Fibroblast of skin of right biceps (primary cell): ENCODE measurements around the gene MYO1F.
A peak's percentile ranks its signal among the peaks of the same experiment; 100 is the strongest.
"Not testable (repeated sequence)": the region's sequence is repeated elsewhere in the genome, so short reads cannot be mapped to it uniquely, and the experiment has no call there.

ENCODE experiments used
- DNase-seq: peaks from one replicate; pipeline ENCODE4 v3.0.0-alpha.2; 2013

MYO1F gene

DNA sequence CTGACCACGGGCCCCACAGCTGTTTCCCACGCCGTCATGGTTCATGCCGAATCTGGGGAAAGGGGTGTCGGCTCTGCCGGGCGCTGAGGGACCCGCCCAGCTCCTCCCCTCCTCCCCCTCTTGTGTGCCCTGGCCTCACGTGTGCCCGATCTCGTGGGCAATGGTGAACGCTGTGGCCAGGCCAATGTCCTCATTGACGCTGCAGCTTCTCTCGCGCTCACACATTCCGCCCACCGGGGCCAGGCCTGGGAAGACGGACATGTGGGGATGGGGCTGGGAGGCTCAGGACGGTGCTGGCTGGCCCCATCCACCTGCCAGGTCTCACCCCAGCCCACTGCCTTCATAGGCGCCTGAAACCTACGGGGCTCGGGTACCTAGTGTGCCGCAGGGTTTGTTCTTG lies 18.9 kb upstream of the MYO1F start:
- DNase-seq, result no peak

DNA sequence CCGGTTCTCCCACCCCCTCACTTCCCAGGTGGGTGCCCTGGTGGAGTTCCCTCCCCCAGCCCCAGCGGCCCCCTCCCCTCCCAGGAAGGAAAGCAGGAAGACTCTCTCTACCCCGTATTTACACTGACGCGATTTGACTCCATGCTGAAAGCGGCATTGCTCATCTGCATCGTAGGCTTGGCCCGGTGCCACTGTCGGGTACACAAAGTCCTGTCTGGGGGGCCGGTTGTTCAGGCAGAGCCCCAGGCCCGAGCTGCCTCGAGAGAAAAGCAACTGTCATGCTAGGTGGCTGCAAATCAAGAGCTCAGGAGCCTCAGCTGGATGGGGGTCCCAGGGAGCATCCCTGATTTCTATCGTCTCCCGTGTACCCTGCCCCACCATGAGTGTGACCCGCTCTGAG lies 18.4 kb upstream of the MYO1F start:
- no peak for DNase-seq

DNA sequence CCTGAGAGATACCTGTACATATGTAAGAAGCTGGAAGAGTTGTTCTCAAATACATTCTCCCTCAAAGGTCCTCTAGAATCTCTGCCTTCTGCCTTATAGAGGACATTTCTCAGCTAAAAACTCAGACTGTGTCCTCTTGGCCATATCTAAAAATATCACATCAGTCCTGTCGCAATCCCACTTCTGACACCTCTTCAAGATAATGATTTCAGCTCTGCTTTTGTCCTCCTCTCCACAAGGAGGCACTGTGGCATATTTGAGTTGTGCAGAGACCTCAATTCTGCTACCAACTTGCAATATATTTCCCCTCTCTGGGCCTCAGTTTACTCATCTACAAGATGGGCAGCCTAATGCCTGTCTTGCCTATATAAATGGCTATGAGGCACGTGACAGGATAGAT lies 16.7 kb upstream of the MYO1F start:
- no peak for DNase-seq

DNA sequence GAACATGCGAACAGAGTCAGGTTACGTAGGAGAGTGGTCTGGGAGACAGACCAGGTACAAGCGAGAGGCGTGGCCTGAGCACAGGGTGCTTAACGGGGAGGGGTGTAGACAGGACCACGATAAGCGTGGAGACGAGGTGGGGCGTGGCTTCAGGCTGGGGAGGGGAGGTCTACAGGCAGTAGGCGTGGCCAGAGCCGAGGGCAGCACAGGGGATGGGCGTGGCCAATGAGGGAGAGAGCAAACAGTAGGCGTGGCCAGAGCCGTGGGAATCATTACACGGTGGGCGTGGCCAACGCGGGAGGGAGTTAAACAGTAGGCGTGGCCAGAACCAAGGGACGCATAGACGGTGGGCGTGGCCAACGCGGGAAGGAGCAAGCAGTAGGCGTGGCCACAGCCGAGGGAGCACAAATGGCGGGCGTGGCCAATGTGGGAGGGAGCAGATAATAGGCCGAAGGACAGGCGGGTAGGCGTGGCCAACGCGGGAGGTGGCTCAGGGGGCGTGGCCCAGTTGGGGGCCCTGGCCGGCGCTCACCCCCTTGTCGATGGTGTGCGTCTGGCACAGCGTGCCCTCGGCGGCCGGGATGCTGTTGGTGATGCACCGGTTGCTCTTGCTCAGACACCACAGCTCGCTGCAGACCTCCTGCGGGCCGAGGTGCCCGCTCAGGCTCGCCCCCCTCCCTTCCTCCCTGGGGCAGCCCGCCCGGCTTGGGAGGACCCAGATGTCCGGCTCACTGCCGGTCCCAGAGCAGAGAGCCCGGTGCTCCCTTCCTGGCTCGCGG lies 15.2 kb upstream of the MYO1F start:
- DNase-seq, result peak; percentile 93

DNA sequence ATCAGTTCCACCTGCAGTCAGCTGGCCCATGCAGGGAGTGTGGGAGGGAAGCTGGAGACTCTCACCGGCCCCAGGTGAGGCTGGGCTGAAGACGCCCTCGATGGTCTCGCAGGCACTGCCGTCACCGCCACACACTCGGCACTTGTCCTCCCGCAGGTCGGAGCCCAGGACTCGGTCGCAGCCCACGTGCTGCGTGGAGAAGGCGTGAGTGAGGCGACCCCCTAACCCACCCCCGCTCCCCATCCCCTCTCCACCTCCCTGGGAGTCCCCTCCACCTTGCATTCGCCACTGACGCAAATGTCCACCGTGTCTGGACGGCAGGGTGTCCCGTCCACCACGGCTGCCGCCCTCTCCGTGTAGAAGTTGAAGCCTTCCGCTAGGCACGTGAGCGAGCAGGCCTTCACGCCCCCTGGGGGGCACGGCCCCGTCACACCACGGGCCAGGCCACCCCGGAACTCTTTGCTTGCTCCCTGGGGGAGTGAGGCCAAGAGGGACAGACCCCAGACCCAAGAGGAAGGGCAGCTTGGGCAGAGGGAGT lies 12.0 kb upstream of the MYO1F start:
- no peak for DNase-seq

DNA sequence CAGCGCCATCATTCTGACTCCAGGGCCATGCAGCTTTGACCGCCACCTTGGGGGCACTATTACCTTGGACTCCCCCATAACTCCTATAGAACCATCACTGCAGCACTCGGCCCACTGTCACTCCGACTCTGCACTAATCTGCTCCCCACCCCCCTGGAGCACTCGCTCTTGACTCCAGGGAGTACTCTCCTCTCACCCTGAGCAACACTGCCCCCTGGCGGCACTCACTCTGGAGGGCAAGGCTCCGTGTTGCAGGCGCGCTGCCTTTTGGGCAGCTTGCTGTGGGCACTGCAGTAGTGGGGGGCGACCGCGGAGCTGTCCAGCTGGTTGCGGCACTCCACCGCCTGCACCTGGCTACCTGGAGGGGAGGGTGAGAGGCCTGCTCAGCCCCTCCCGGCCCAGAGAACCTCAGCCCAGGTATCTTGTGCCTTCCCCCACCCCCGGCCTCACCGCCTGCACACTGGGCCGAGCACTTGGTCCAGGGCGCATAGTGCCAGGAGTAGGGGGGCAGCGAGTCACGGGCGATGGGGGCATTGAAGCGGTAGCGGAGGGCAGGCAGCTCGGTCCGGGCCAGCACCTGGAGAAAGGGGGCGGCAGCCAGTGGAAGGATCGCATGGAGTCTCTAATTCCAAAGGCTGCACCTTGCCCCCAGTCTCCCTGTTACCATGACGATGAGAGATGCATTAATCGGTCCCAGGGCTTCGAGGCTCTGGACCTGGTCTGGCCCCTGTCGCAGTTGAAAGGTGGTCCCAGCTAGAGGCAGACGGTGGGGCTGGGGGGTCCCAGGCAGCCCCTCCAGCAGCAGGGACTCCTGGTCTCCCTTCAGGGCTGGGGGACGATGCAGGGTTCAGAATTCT lies 8.9 kb upstream of the MYO1F start:
- peak; percentile 43 for DNase-seq

DNA sequence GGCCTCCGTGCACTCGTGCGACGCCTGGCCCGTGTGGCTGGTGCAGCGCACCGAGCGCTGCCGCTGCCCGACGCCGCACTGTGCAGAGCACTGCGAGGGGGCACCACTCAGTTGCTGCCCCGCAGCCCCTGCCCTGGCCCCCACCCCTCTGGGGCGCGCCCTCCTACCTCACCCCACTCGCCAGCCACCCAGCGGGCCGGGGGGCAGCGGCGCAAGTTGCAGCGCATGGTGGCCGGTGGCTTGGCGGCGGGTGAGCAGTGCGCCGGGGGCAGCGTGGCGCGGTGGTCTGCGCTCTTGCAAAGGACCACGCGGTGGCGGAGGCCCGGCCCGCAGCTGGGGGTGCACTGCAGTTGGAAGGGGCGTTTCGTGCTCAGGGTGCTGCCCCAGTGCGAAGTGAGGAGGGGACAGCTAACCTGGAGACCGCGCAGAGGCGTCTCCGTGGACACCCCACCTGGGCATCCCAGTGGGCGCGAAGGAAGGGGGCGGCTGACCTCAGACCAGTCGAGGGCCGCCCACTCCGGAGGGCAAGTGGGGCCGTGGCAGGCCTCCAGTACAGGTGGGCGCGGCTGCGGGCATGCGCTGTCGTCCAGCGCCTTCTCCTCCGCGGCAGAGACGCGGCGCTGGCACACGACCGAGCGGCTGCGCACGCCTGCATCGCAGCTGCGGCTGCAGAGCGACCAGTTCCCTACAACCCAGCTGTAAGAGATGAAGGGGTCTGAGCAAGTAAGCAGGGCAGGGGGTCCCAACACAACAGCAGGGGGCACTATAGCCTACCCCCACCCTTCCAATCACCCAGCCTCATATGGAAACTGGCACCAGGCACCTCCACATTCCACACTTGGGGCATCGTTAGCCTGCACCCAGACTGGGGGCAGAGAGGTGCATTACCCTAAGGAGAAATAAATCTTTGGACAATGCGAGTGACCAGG lies 8.0 kb upstream of the MYO1F start:
- DNase-seq, result no peak

DNA sequence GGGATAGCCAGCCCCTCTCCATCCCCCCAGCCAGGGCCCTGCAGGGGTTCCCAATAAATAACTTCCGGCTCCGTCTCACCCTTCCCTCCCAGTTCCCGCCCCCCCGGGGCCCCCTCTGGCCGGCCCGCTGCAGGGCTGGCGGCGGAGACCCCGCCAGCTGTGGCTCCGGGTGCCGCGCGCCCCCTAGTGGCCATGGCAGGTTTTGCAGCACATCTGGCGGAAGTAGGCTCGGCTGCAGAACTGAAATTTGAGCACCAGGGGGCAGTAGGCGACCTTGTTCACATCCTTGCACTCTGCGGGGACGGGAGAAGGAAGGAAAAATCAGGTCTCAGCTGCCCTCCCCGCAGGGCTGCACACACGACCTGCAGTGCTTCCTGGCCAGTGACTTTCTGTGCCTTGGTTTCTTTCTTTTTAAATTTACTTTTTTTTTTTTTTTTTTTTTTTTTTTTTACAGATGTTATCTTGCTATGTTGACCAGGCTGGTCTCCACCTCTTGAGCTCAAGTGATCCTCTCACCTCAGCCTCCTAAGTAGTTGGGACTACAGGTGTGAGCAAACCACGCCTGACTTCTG lies 3.6 kb upstream of the MYO1F start:
- DNase-seq, result peak; percentile 71

DNA sequence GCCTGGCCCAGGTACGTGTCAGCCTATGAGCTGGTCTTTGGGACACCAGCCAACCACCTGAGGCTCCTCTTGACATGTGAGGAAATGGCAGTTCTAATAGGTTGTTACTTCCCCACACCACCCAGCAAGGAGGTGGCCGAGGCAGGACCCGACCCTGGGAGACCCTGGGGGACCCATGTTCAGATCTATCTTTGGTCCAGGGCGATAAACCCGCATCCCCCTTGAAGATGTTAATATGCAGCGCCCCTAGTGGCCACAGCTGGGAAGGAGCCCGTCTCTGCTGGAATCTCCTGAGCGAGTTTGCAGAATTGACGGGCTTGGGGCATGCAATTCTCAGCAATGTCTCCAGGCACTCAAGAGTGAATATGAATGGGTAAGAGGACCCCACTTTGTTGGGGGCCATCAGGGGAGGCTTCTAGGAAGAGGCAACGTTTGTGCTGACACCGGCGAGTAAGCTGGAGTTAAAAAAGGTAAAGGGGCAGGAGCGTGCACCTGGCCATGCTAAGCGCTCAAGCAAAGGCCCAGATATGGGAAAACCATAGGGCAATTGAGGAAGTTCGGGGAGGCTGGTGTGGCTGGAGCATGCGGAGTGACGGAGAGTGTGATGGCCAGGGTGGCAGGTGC lies 1.5 kb upstream of the MYO1F start:
- DNase-seq, result peak; percentile 50

DNA sequence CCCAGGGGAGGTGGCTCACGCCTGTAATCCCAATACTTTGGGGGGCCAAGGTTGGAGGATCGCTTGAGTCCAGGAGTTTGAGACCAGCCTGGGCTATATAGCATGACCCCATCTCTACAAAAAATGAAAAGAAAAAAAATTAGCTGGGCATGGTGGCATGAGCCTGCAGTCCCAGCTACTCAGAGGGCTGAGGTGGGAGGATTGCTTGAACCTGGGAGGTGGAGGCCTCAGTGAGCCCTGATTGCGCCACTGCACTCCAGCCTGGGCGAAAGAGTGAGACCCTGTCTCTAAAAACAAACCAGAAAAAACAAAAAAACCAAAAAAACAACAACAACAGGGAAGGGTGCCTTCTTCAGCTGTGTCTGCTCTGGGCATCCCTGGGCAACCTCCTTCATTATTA lies 499 bp upstream of the MYO1F start:
- no peak for DNase-seq

DNA sequence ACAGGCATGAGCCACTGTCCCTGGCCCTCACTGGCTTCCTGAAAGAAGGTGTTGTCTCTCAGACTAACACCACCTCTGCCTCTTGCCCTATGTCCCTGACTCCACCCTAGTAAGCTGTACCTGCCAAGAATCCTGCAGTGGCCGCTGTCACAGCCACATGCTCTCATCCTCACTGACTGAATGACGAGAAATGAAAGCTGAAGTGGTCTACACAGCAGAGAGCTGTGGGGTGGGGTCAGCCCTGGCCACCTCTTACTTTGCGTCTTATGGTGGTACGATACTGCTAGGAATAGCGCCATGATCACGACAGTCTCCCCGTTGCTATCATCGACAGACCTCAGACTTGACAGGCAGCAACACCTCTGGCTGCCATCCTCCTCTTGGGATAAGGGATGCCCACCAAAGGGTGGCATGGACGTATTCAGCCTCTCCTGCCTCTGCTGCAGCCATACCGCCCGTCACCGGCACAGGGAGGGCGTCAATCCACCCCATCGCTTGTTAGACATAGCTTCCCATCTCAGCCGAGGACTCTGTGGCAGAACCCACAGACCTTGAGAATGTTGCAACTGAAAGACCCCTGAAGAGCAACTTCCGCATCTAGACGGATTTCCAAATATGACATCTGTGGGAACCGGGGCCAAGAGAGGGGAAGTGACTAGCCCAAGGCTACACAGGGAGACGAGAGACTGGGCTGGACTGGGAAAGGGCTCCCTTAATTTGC lies 809 bp downstream of the MYO1F start:
- no peak for DNase-seq

DNA sequence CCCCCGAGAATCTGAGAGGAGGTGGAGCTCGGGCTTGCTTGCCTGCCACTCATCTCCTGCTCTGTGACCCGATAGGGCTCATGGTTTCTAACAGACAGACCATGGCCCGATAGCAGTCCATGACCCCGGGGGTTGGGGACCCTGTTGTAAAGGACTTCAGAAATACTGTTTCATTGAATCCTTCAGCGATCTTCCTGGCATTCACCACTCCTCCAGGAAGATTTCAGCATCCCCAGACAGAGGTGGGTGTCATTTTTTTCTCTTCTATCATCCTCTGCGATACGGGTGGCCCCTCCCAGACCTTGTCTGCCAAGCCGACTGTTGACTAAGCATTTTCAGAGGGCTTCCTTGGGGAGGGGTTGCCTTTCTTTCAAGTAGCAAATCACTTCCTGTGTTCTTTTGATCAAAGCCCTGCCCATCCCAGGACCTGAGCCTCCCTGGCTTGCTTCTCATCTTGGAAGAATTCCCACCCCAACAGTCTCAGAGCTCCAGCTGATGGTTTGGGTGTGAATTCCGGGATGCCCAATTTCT lies 1.7 kb downstream of the MYO1F start:
- DNase-seq, result peak; percentile 78

DNA sequence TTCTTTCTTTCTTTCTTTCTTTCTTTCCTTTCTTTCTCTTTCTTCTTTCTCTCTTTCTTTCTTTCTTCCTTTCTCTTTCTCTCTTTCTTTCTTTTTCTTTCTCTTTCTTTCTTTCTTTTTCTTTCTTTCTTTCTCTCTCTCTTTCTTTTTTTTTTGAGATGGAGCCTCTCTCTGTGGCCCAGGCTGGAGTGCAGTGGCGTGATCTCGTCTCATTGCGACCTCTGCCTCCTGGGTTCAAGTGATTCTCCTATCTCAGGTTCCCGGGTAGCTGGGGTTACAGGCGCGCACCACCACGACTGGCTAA lies 2.7 kb downstream of the MYO1F start:
- DNase-seq, result not testable (repeated sequence)

DNA sequence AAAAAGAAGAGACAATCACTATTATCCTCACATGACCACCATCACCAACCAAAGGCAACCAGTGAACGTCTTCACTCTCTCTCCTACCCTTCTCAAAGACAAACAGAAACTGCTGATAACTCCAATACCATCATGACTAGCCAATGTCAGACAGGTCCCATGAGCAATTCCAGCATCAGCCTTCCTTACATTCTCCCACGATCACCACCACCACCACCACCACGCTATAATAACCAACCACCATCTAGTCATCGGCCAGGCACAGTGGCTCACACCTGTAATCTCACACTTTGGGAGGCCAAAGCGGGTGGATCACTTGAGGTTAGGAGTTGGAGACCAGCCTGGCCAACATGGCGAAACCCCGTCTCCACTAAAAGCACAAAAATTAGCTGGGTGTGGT lies 3.9 kb downstream of the MYO1F start:
- no peak for DNase-seq

DNA sequence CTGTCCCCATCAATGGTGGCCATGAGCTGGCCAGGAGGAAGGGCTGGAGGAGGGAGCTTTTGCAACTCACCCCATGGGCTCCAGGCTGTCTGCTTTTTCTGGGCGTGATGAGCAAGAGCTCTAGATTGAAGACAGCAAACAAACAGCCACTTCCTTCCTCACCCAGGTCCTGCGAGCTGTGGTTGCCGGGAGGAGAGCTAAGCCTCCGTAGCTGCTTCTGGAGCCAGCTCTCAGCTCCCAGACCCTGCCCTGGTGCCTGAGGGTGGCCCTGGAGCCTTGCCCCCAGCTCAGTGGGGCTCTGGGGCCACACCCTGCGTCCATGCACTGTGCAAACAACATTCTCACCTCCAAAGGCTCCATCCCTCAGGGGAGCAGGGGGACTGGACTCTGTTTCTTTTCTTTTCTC lies 6.2 kb downstream of the MYO1F start:
- peak; percentile 78 for DNase-seq

DNA sequence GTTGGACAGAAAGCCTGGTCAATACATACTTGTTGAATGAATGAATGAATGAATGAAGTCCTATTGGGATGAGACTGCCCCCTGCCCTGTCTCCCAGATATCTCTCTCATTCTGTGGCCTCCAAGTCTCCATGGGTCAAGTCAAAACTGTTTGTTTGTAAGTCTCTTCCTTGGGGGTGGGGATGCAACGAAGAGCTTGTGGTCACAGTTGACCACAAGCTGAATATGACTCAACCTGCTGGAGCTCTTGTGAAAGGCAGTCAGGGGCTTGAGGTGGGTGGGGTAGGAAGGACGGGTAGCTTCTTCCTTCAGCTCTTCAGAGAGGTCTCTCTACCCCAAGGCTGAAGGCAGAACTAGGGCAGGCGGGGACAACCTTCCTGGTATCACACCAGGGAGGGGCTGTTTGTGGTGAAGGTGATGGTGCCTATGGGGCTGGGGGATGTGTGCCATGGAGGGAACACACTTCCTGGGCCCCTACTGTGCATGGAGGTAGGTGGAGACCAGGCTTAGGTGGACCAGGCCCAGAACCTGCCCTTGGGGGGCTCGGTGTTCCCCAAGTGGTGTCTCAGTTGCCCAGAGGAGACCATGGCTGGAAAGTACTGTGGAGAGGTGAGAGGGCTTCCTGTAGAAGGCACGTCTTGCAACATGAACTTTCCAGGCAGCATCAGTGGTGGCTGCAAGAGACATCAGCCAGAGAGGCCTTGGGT lies 8.0 kb downstream of the MYO1F start:
- DNase-seq, result peak; percentile 95

DNA sequence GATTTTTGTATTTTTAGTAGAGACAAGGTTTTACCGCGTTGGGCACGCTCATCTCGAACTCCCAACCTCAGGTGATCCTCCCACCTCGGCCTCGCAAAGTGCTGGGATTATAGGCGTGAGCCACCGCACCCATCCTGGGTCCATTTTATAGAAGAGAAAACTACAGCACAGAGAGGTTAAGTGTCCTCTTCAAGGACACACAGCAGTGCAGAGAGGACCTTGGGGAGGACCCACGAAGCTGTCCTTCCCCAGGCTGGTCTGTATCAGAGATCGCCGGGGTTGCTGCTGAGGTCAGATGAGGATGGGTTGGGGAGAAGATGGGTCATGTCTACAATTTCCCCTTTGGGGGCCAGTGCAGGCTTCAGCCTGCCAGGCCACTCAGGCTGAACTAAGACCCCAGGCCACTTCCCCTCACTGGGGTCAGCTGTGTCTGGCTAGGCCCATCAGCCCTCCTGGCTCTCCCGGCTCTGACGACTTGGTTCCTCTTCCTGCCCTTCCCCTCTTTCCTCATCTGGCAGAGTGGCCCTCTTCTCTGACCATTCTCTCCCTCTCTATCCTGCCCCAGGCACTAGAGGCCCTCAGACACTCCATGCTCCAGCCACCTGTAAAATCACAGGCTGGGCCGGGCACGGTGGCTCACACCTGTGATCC lies 9.6 kb downstream of the MYO1F start:
- DNase-seq, result no peak

DNA sequence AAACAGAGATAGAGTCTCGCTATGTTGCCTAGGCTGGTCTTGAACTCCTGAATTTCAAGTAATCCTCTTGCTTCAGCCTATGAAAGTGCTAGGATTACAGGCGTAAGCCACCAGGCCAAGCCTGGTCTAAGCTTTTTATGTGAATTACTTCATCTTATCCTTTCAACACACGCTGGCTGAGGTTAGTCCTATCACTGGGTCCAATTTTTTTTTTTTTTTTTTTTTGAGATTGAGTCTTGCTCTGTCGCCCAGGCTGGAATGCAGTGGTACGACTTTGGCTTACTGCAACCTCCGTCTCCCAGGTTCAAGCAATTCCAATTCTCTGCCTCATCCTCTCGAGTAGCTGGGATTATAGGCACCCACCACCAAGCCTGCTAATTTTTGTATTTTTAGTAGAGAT lies 10.4 kb downstream of the MYO1F start:
- peak; percentile 36 for DNase-seq

DNA sequence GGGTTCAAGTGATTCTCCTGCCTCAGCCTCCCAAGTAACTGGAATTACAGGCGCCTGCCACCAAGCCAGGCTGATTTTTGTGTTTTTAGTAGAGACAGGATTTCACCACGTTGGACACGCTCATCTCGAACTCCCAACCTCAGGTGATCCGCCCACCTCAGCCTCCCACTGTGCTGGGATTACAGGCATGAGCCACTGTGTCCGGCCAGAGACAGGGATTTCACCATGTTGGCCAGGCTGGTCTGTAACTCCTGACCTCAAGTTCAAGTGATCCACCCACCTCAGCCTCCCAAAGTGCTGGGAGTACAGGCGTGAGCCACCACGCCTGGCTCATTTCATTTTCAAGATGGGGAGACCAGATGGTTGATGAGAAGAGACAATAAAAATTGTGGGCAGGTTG lies 12.4 kb downstream of the MYO1F start:
- DNase-seq, result not testable (repeated sequence)
